HL-60 (cell line): ENCODE measurements around the gene MAPKAPK3.

Experiments used
- CTCF ChIP-seq: IDR thresholded peaks from one replicate; pipeline ENCODE4 v1.5.1; 2011; ENCODE audit warnings: low read length, control low read depth, inconsistent platforms; ENCODE audit not compliant: insufficient read depth
- POLR2AphosphoS5 ChIP-seq: IDR thresholded peaks from 2 replicates; pipeline ENCODE4 v1.6.1; 2012; ENCODE audit warnings: low read depth

- TF ChIP-seq CTCF (no peak), POLR2AphosphoS5 (no peak)
These were observed 3.7 kb upstream of the MAPKAPK3 start for GRCh38 chr3:50612970-50613846.
